IMR-90 (cell line): Measurements from ENCODE around the gene CDH16. TPM values are rescaled to one million over a fixed set of nuclear protein-coding genes. Genes with fewer than 3 reads are reported as not detected.
A peak's percentile ranks its signal among the peaks of the same experiment; 100 is the strongest.

Experiments used
- ATAC-seq: fragments of 200-7000 bp; cut with Tn5 transposase; 2 replicates; pipeline ENCODE4 v1.9.1; 2020; ENCODE audit warnings: low read depth, mild to moderate bottlenecking, moderate library complexity
- BruUV-seq: library from RNA; stranded (reverse); fragments of 400-500 nt; replicated peaks from 2 replicates; lab custom pipeline; 2021; lab: Mats Ljungman, UMichigan
- CTCF ChIA-PET: fragments of 300-600 bp; formaldehyde crosslinking; extraction: SDS; loops from one replicate; lab custom pipeline; 2021; ENCODE audit warnings: antibody characterized with exemption; lab: Yijun Ruan, JAX
- POLR2A ChIA-PET: fragments of 300-600 bp; sonication (Branson Sonifier 250); formaldehyde crosslinking; loops from one replicate; lab custom pipeline; 2022; ENCODE audit warnings: antibody characterized with exemption; ENCODE audit not compliant: unreplicated experiment; lab: Charles Lee
- DNase-seq: peaks from one replicate; pipeline ENCODE4 v3.0.0; 2013
- H2AFZ ChIP-seq: replicated peaks from 2 replicates; pipeline ENCODE3; 2013; ENCODE audit warnings: low read length, mild to moderate bottlenecking; ENCODE audit not compliant: poor library complexity
- H2AK5ac ChIP-seq: 2 replicates; pipeline ENCODE4 v1.6.1; 2013; ENCODE audit warnings: low read depth, low read length, inconsistent platforms
- H2AK9ac ChIP-seq: replicated peaks from 2 replicates; pipeline ENCODE3; 2013; ENCODE audit warnings: mild to moderate bottlenecking, low read depth, low read length, moderate library complexity; ENCODE audit not compliant: poor library complexity
- H2BK120ac ChIP-seq: 2 replicates; pipeline ENCODE4 v1.6.1; 2013; ENCODE audit warnings: low read depth, low read length, inconsistent platforms
- H2BK15ac ChIP-seq: 3 replicates; pipeline ENCODE4 v1.6.1; 2013; ENCODE audit warnings: low read depth, low read length, inconsistent platforms
- H2BK20ac ChIP-seq: 2 replicates; pipeline ENCODE4 v1.6.1; 2013; ENCODE audit warnings: low read depth, mild to moderate bottlenecking, inconsistent platforms, low read length, moderate library complexity
- H2BK5ac ChIP-seq: 2 replicates; pipeline ENCODE4 v1.6.1; 2013; ENCODE audit warnings: mild to moderate bottlenecking, low read depth, low read length, inconsistent platforms; ENCODE audit not compliant: poor library complexity, severe bottlenecking
- H3K14ac ChIP-seq: replicated peaks from 2 replicates; pipeline ENCODE4 v1.6.1; 2013; ENCODE audit warnings: low read depth, low read length, inconsistent platforms
- H3K18ac ChIP-seq: 2 replicates; pipeline ENCODE4 v1.6.1; 2013; ENCODE audit warnings: low read depth, low read length, control low read depth
- H3K23ac ChIP-seq: 2 replicates; pipeline ENCODE4 v1.6.1; 2013; ENCODE audit warnings: low read depth, low read length, inconsistent platforms
- H3K27ac ChIP-seq: 2 replicates; pipeline ENCODE4 v1.5.1; 2013; ENCODE audit warnings: mild to moderate bottlenecking, control low read depth, low read length; ENCODE audit not compliant: insufficient read depth
- H3K27me3 ChIP-seq: 2 replicates; pipeline ENCODE4 v1.6.1; 2013; ENCODE audit warnings: low read length; ENCODE audit not compliant: control insufficient read depth, insufficient read depth
- H3K36me3 ChIP-seq: 2 replicates; pipeline ENCODE4 v1.6.1; 2013; ENCODE audit warnings: low read length, mixed read lengths; ENCODE audit not compliant: control insufficient read depth, insufficient read depth
- H3K4ac ChIP-seq: 2 replicates; pipeline ENCODE4 v1.6.1; 2013; ENCODE audit warnings: low read depth, low read length, inconsistent platforms
- H3K4me1 ChIP-seq: 2 replicates; pipeline ENCODE4 v1.6.1; 2013; ENCODE audit warnings: low read length, mixed read lengths; ENCODE audit not compliant: control insufficient read depth, insufficient read depth
- H3K4me2 ChIP-seq: 2 replicates; pipeline ENCODE4 v1.6.1; 2013; ENCODE audit warnings: low read depth, mild to moderate bottlenecking, control low read depth, low read length, moderate library complexity
- H3K4me3 ChIP-seq: 2 replicates; pipeline ENCODE4 v1.5.1; 2013; ENCODE audit warnings: low read depth, mild to moderate bottlenecking, control low read depth, low read length, moderate library complexity; ENCODE audit not compliant: insufficient read depth
- H3K56ac ChIP-seq: 2 replicates; pipeline ENCODE4 v1.6.1; 2013; ENCODE audit warnings: low read length, inconsistent platforms; ENCODE audit not compliant: insufficient read depth; ENCODE audit errors: extremely low read depth
- H3K79me1 ChIP-seq, 2 experiments: 2 replicates each; pipeline ENCODE4 v1.6.1; 2013; ENCODE audit warnings: low read length in 2 of 2, inconsistent platforms in 1 of 2, low read depth in 1 of 2
- H3K9ac ChIP-seq: 2 replicates; pipeline ENCODE4 v1.6.1; 2013; ENCODE audit warnings: low read depth, low read length, control low read depth
- H3K9me1 ChIP-seq: 2 replicates; pipeline ENCODE4 v1.6.1; 2013; ENCODE audit warnings: low read length, inconsistent platforms; ENCODE audit not compliant: insufficient read depth
- H3K9me3 ChIP-seq: 2 replicates; pipeline ENCODE4 v1.6.1; 2013; ENCODE audit warnings: low read length; ENCODE audit not compliant: control insufficient read depth, insufficient read depth
- H4K20me1 ChIP-seq: 2 replicates; pipeline ENCODE4 v1.6.1; 2013; ENCODE audit warnings: low read length, inconsistent platforms; ENCODE audit not compliant: insufficient read depth
- H4K5ac ChIP-seq: 2 replicates; pipeline ENCODE4 v1.6.1; 2013; ENCODE audit warnings: mild to moderate bottlenecking, low read depth, low read length, control low read depth
- H4K8ac ChIP-seq, 2 experiments: 2 replicates each; pipeline ENCODE4 v1.6.1; 2013; ENCODE audit warnings: low read depth in 2 of 2, low read length in 2 of 2, control low read depth in 1 of 2, inconsistent platforms in 1 of 2
- H4K91ac ChIP-seq: 2 replicates; pipeline ENCODE4 v1.6.1; 2013; ENCODE audit warnings: low read depth, low read length, inconsistent platforms; ENCODE audit not compliant: insufficient read depth
- BHLHE40 ChIP-seq: fragments of 150-350 bp; IDR thresholded peaks from 2 replicates; pipeline ENCODE4 v1.6.1; 2016; ENCODE audit warnings: mild to moderate bottlenecking, low read depth, low read length
- CEBPB ChIP-seq: IDR thresholded peaks from 2 replicates; pipeline ENCODE4 v1.6.1; 2012; ENCODE audit warnings: low read depth, low read length, improper control_type of control experiment
- CHD1 ChIP-seq: IDR thresholded peaks from 2 replicates; pipeline ENCODE4 v1.6.1; 2012; ENCODE audit warnings: low read depth, low read length, improper control_type of control experiment
- FOS ChIP-seq: fragments of 150-350 bp; IDR thresholded peaks from 2 replicates; pipeline ENCODE4 v1.6.1; 2016; ENCODE audit warnings: low read depth, low read length
- MAFK ChIP-seq: IDR thresholded peaks from 2 replicates; pipeline ENCODE4 v1.6.1; 2012; ENCODE audit warnings: low read depth, low read length, improper control_type of control experiment
- MAZ ChIP-seq: IDR thresholded peaks from 2 replicates; pipeline ENCODE4 v1.6.1; 2012; ENCODE audit warnings: low read depth, mild to moderate bottlenecking, low read length, improper control_type of control experiment, moderate library complexity, borderline replicate concordance
- MXI1 ChIP-seq: IDR thresholded peaks from 2 replicates; pipeline ENCODE4 v1.6.1; 2012; ENCODE audit warnings: low read depth, mild to moderate bottlenecking, low read length, moderate library complexity, borderline replicate concordance
- POLR2A ChIP-seq: IDR thresholded peaks from 2 replicates; pipeline ENCODE4 v1.6.1; 2012; ENCODE audit warnings: mild to moderate bottlenecking, low read depth, low read length
- RAD21 ChIP-seq: IDR thresholded peaks from 2 replicates; pipeline ENCODE4 v1.6.1; 2012; ENCODE audit warnings: low read length, improper control_type of control experiment
- RCOR1 ChIP-seq: IDR thresholded peaks from 2 replicates; pipeline ENCODE4 v1.6.1; 2012; ENCODE audit warnings: mild to moderate bottlenecking, low read length, improper control_type of control experiment; ENCODE audit not compliant: insufficient replicate concordance
- RFX5 ChIP-seq: IDR thresholded peaks from 2 replicates; pipeline ENCODE4 v1.8.0; 2012; ENCODE audit warnings: low read depth, mild to moderate bottlenecking, low read length, moderate library complexity
- WGBS, 2 experiments: methylation state at CpG; one replicate each; pipeline versions ENCODE4 v1.1.5 to v1.1.7; 2013; ENCODE audit warnings: missing lambda C conversion rate in 2 of 2; ENCODE audit not compliant: insufficient read length in 1 of 2; ENCODE audit errors: extremely low coverage in 2 of 2; 5-methylcytosine and 5-hydroxymethylcytosine counted together
- dilution Hi-C: fragments of 300-500 bp; cut with HindIII; formaldehyde crosslinking; loops from one replicate; pipeline ENCODE4 v1.14.3; 2018; ENCODE audit warnings: low sequenced_read_pairs; ENCODE audit not compliant: unreplicated experiment
- in situ Hi-C: fragments of 300-500 bp; cut with MboI; formaldehyde crosslinking; loops from 3 replicates; pipeline ENCODE4 v1.14.3; 2019; ENCODE audit warnings: low sequenced_read_pairs, inconsistent platforms, mixed read lengths
- intact Hi-C: fragments of 100-400 bp; cut with micrococcal nuclease; formaldehyde crosslinking; loops from 2 replicates; pipeline ENCODE4 v1.10.0; 2022
- polyA plus RNA-seq, 3 experiments: library from polyadenylated mRNA; depleted of rRNA; stranded (reverse); fragments of >200 nt; gene quantifications; 2 replicates each; pipeline ENCODE4 v1.2.3, GENCODE V29; 2012; ENCODE audit warnings: low replicate concordance in 1 of 3
- total RNA-seq: library from RNA; depleted of rRNA; stranded (reverse); fragments of >200 nt; gene quantifications from 2 replicates; pipeline ENCODE4 v1.2.3, GENCODE V29; 2012
- TF ChIP-seq, protein P1 (sequence below): fragments of 150-350 bp; IDR thresholded peaks from 2 replicates; pipeline ENCODE4 v1.6.1; 2017; ENCODE audit warnings: mild to moderate bottlenecking, antibody characterized with exemption, low read length, low read depth

Gene CDH16
- total and polyA plus RNA-seq, 2 of the 4 experiments (the other 2 are of a cell fraction) = not detected

DNA sequence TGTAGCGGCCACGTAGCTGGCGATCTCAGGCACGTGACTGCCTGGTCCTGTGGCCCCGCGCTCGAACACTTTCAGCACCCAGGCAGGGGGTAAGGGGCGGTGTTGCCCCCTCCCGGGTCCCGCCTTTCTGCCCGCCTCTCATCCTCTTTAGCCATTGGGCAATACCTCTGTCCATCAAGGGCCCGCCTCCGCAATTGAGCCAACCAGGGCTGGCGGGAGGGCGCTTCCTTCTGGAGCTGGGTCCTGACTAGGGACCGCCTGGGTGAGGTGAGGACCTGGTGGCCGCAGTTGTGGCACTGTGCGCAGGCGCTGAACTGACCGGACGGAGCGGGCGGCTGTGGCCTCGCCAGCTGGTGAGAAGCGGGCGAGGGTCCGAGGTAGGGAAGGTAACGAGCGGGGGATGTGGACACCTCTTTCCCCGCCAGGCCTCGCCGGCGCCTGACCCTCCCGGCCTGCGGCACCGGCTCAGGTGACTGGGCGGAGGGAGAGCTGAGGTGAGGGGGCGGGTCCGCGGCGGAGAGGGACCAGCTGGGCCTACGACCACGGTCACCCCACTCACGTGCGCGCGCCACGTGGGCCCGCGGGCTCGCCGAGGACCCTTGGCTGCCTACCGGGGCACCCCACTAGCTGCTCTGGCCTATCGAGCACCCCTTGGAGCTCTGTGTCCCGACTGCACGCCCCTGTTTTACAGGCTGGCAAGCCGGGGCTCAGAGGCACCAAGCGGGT, 38.2 kb downstream of the CDH16 start, which contains the start of gene PDP2:
PDP2 (plus strand) TSS at position 228 of the 726 bp plus-strand sequence. CDS start 3,770 bp downstream, outside the sequence.
- Histone ChIP-seq H3K23ac (peak within 1 kb of the TSS; percentile 82; the same call in 1 of the 2 replicates), H2AK9ac (peak within 1 kb of the TSS; percentile 92), H3K4me1 (peaks cover 8% of the 10 kb centered on the region), H4K20me1 (peaks cover under 1% of the 10 kb centered on the region; the same call in 1 of the 2 replicates), H3K27me3 (no peaks in the 10 kb centered on the region), H3K14ac (peak within 1 kb of the TSS; percentile 64), H3K4ac (peak within 1 kb of the TSS; percentile 88), H2BK120ac (peak within 1 kb of the TSS; percentile 55; the same call in 1 of the 2 replicates), H4K5ac (peak within 1 kb of the TSS; percentile 60), H2BK5ac (peak within 1 kb of the TSS; percentile 43), H3K4me2 (peak within 1 kb of the TSS; percentile 88), H3K27ac (peak within 1 kb of the TSS; percentile 39), H2AK5ac (peak within 1 kb of the TSS; percentile 73), H3K4me3 (peak within 1 kb of the TSS; percentile 79), H2BK15ac (peak within 1 kb of the TSS; percentile 52; the same call in 1 of the 3 replicates), H4K91ac (peak within 1 kb of the TSS; percentile 87), H3K9me3 (no peaks in the 10 kb centered on the region), H3K79me1 (peaks cover 15 to 40% of the 10 kb centered on the region in 2 experiments), H3K56ac (0 out of 2 replicates have a peak within 1 kb of the TSS, but pooled peaks have one; percentile 0), H2BK20ac (peak within 1 kb of the TSS; percentile 81), H3K18ac (peak within 1 kb of the TSS; percentile 38), H4K8ac (peak within 1 kb of the TSS; percentile 91 to 94), H3K36me3 (peaks cover 12% of the 10 kb centered on the region), H3K9ac (peak within 1 kb of the TSS; percentile 53), H2AFZ (peak within 1 kb of the TSS; percentile 93), H3K9me1 (peaks cover 10% of the 10 kb centered on the region)
- no TSS peak for BruUV-seq
- dilution Hi-C loops (no loop called here), intact Hi-C loops (no loop called here), in situ Hi-C loops (no loop called here)
- ATAC-seq (peak; percentile 99), DNase-seq (peak; percentile 90)
- TF ChIP-seq FOS = peak; percentile 50; the same call in 1 of the 2 replicates
- no peak for TF ChIP-seq RFX5
- TF ChIP-seq MXI1 = peak; percentile 82
- TF ChIP-seq MAZ = peak; percentile 52; the same call in 1 of the 2 replicates
- peak; percentile 87 for TF ChIP-seq CEBPB
- TF ChIP-seq, protein P1, sequence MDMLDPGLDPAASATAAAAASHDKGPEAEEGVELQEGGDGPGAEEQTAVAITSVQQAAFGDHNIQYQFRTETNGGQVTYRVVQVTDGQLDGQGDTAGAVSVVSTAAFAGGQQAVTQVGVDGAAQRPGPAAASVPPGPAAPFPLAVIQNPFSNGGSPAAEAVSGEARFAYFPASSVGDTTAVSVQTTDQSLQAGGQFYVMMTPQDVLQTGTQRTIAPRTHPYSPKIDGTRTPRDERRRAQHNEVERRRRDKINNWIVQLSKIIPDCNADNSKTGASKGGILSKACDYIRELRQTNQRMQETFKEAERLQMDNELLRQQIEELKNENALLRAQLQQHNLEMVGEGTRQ = peak; percentile 65
- no peak for TF ChIP-seq CHD1
- TF ChIP-seq POLR2A = 0 out of 2 replicates have a peak, but pooled peaks have one; percentile 42
- TF ChIP-seq MAFK = no peak
- TF ChIP-seq RCOR1 = no peak
- TF ChIP-seq BHLHE40 = peak; percentile 69
- TF ChIP-seq RAD21 = no peak
- POLR2A ChIA-PET = no interaction called here
- WGBS, 2 experiments = 3% methylated on average over 5 of the region's 58 CpGs; no CpG with 5 or more reads in 1 of the 2 experiments
- CTCF ChIA-PET = interaction anchor here (1.0 to 1.5 kb wide), 3 partner anchors 12 to 50 kb away, joined by 4 to 9 read pairs (median 5); partner anchors contain the start of gene NAE1
